ENCODE results near the gene FOXP1. TPM values are rescaled to one million over a fixed set of nuclear protein-coding genes. Genes with fewer than 3 reads are reported as not detected.

The FOXP1 gene
- polyA plus RNA-seq, 1 donor from 2014 or later: 5.6 TPM

- Histone ChIP-seq H3K27me3 (ENCODE audit: insufficient read depth, low read depth, low read length) (no peaks in the 10 kb centered on the region), H3K79me2 (replicated peaks; ENCODE audit: insufficient read depth, low read length) (no peaks in the 10 kb centered on the region), H3K4me2 (ENCODE audit: low read length) (no peak overlapping the region), H3K9me3 (ENCODE audit: low read length) (no peaks in the 10 kb centered on the region), H3F3A (ENCODE audit: insufficient read depth, low read length, poor library complexity, severe bottlenecking) (no peaks in the 10 kb centered on the region), H3K9me2 (ENCODE audit: insufficient read depth, low read length) (no peaks in the 10 kb centered on the region), H4K20me1 (ENCODE audit: insufficient read depth) (no peaks in the 10 kb centered on the region), H2AFZ (ENCODE audit: low read depth, low read length) (no peak overlapping the region), H3K9ac (ENCODE audit: low read length) (no peak overlapping the region), H3K27ac (ENCODE audit: low read length) (no peak overlapping the region), H3K4me3 (ENCODE audit: low read length) (no peak overlapping the region), H3K36me3 (ENCODE audit: insufficient read depth, low read length) (no peaks in the 10 kb centered on the region)
- TF ChIP-seq EP300 (conservative IDR thresholded peaks at IDR 0.05; ENCODE audit: poor library complexity, severe bottlenecking) (no peak), POLR2AphosphoS5 (IDR thresholded peaks at IDR 0.05) (no peak), MXI1 (conservative IDR thresholded peaks at IDR 0.05; ENCODE audit: poor library complexity, severe bottlenecking) (no peak), TAF1 (IDR thresholded peaks at IDR 0.05; ENCODE audit: low read depth) (no peak), CTCF (IDR thresholded peaks at IDR 0.05; ENCODE audit: poor library complexity, severe bottlenecking) (no peak), REST (IDR thresholded peaks at IDR 0.05; ENCODE audit: borderline replicate concordance) (no peak), SMC3 (conservative IDR thresholded peaks at IDR 0.05; ENCODE audit: poor library complexity) (no peak), EZH2 (IDR thresholded peaks at IDR 0.05; ENCODE audit: borderline replicate concordance, insufficient read depth, low read length, poor library complexity, severe bottlenecking) (no peak), RAD21 (conservative IDR thresholded peaks at IDR 0.05) (no peak)
Measured at GRCh38 chr3:71441925-71442651, 141.4 kb downstream of the FOXP1 start.

- no peak overlapping the region for H2AFZ ChIP-seq (ENCODE audit: low read depth, low read length)
- H3K4me2 ChIP-seq (ENCODE audit: low read length): no peak overlapping the region
- no peaks in the 10 kb centered on the region for H3K79me2 ChIP-seq (replicated peaks; ENCODE audit: insufficient read depth, low read length)
- H3K27ac ChIP-seq (ENCODE audit: low read length): no peak overlapping the region
- H3K9me3 ChIP-seq (ENCODE audit: low read length): no peaks in the 10 kb centered on the region
- no peak overlapping the region for H3K4me3 ChIP-seq (ENCODE audit: low read length)
- TF ChIP-seq MXI1 (conservative IDR thresholded peaks at IDR 0.05; ENCODE audit: poor library complexity, severe bottlenecking): no peak
- TF ChIP-seq POLR2AphosphoS5 (IDR thresholded peaks at IDR 0.05): no peak
- H3K9ac ChIP-seq (ENCODE audit: low read length): no peak overlapping the region
- no peaks in the 10 kb centered on the region for H4K20me1 ChIP-seq (ENCODE audit: insufficient read depth)
- no peaks in the 10 kb centered on the region for H3K36me3 ChIP-seq (ENCODE audit: insufficient read depth, low read length)
- no peaks in the 10 kb centered on the region for H3K9me2 ChIP-seq (ENCODE audit: insufficient read depth, low read length)
- no peaks in the 10 kb centered on the region for H3K27me3 ChIP-seq (ENCODE audit: insufficient read depth, low read depth, low read length)
- H3F3A ChIP-seq (ENCODE audit: insufficient read depth, low read length, poor library complexity, severe bottlenecking): no peaks in the 10 kb centered on the region
Measured at GRCh38 chr3:71441217-71441924, 142.2 kb downstream of the FOXP1 start.
